ENCODE data around the gene SOD3. TPM values are rescaled to one million over a fixed set of nuclear protein-coding genes. Genes with fewer than 3 reads are reported as not detected.

SOD3 gene
- total RNA-seq, 8 experiments from 2014 or later: 0.14 to 2.0 (median 0.82) TPM; not detected in 2

GRCh38 chr4:24810871-24811631, 15.7 kb downstream of the SOD3 start:
- peaks cover 0 to 4% of the 10 kb centered on the region in 2 donors for H3K4me1 ChIP-seq (replicated peaks in 1 of 2)
- H3K27ac ChIP-seq: no peak overlapping the region
- ATAC-seq (replicated peaks in 6 of 8): no peak
- 43 to 100% (median 86%) methylated on average over 1 to 3 of the region's 6 CpGs; no CpG with 5 or more reads in 2 of the 10 experiments for WGBS, 10 experiments
- H3K4me3 ChIP-seq: no peak overlapping the region
- in situ Hi-C loops (cut with MboI; ENCODE audit: low pct_unique_long_range_greater_than_20kb in 2 of 9, low sequenced_read_pairs in 9 of 9, unreplicated experiment in 9 of 9): no loop called here

DNA sequence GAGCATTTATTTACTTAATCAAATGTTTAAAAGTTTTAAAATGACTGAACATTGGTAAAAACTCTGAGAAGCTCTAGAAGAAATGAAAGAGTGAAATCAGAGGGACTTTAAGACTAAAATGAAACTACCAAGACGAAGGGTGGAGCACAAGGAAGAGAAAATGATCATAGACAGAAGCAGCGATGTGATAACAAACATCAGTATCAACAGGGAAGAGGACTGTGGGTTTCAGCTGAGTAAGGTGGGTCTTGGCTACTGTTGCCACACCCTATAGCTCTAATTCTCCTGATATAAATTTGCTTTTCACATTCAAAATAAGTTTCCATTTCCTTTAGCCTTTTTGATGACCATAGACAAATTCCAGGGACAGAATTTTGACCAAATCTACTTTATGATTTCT, 18.4 kb downstream of the SOD3 start:
- H3K4me3 ChIP-seq: no peak overlapping the region
- no peak for ATAC-seq (replicated peaks in 6 of 8)
- in situ Hi-C loops (cut with MboI; ENCODE audit: low pct_unique_long_range_greater_than_20kb in 2 of 9, low sequenced_read_pairs in 9 of 9, unreplicated experiment in 9 of 9): no loop called here
- peaks cover 8 to 17% of the 10 kb centered on the region in 2 donors for H3K4me1 ChIP-seq (replicated peaks in 1 of 2)
- H3K27ac ChIP-seq: no peak overlapping the region
- 56 to 100% (median 65%) methylated on average over 2 of the region's 2 CpGs; no CpG with 5 or more reads in 1 of the 10 experiments for WGBS, 10 experiments

- peak in 6 of 8 experiments; percentile 71 to 100 (median 99) for ATAC-seq (replicated peaks in 6 of 8)
- Histone ChIP-seq H3K27ac (peak overlapping the region; percentile 75 to 84), H3K4me3 (no peak overlapping the region), H3K4me1 (replicated peaks in 1 of 2) (peaks cover 8 to 17% of the 10 kb centered on the region in 2 donors)
- in situ Hi-C loops (cut with MboI; ENCODE audit: low pct_unique_long_range_greater_than_20kb in 2 of 9, low sequenced_read_pairs in 9 of 9, unreplicated experiment in 9 of 9): no loop called here
- WGBS, 10 experiments: 11 to 71% (median 38%) methylated on average over 3 to 18 of the region's 18 CpGs; no CpG with 5 or more reads in 2 of the 10 experiments
These were observed 21.4 kb downstream of the SOD3 start for GRCh38 chr4:24816797-24817196.

GRCh38 chr4:24820541-24820940, 25.2 kb downstream of the SOD3 start:
- Histone ChIP-seq H3K27ac (no peak overlapping the region), H3K4me3 (no peak overlapping the region), H3K4me1 (replicated peaks in 1 of 2) (peaks cover 8 to 15% of the 10 kb centered on the region in 2 donors)
- ATAC-seq (replicated peaks in 6 of 8): no peak
- in situ Hi-C loops (cut with MboI; ENCODE audit: low pct_unique_long_range_greater_than_20kb in 2 of 9, low sequenced_read_pairs in 9 of 9, unreplicated experiment in 9 of 9): no loop called here

- Histone ChIP-seq H3K27ac (no peak overlapping the region), H3K4me3 (no peak overlapping the region), H3K4me1 (replicated peaks in 1 of 2) (no peaks in the 10 kb centered on the region)
- WGBS, 10 experiments: 34 to 90% (median 60%) methylated on average over 2 to 7 of the region's 7 CpGs; no CpG with 5 or more reads in 3 of the 10 experiments
- ATAC-seq (replicated peaks in 6 of 8): no peak
- in situ Hi-C loops (cut with MboI; ENCODE audit: low pct_unique_long_range_greater_than_20kb in 2 of 9, low sequenced_read_pairs in 9 of 9, unreplicated experiment in 9 of 9): no loop called here
These were observed 29.3 kb downstream of the SOD3 start for GRCh38 chr4:24824720-24825119.

DNA sequence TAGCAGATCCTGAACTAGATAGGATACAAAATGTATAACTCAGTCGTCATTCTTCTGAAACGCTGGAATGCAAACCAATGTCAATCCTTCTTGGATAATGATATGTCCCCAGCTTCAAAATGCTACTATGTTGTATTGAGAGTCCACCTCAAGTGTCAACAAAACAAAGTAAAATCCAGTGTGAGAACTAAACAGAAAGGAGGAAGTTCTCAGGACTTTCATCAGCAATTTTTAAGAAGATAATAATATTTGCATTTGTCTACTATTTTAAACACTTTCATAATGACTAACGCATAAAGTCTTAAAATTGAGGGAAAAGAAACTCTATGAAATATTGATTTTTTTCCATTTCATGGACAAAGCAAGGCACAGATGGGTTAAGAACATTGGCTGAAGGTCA, 36.3 kb downstream of the SOD3 start:
- Histone ChIP-seq H3K27ac (no peak overlapping the region), H3K4me1 (replicated peaks in 1 of 2) (peaks cover 0 to 2% of the 10 kb centered on the region in 2 donors), H3K4me3 (no peak overlapping the region)
- WGBS, 10 experiments: 80 to 100% (median 98%) methylated on average over 1 to 3 of the region's 3 CpGs; no CpG with 5 or more reads in 2 of the 10 experiments
- in situ Hi-C loops (cut with MboI; ENCODE audit: low pct_unique_long_range_greater_than_20kb in 2 of 9, low sequenced_read_pairs in 9 of 9, unreplicated experiment in 9 of 9): no loop called here
- no peak for ATAC-seq (replicated peaks in 6 of 8)

- Histone ChIP-seq H3K4me1 (replicated peaks in 1 of 2) (peaks cover 0 to 2% of the 10 kb centered on the region in 2 donors), H3K27ac (no peak overlapping the region), H3K4me3 (no peak overlapping the region)
- no peak for ATAC-seq (replicated peaks in 6 of 8)
- WGBS, 10 experiments: 73 to 100% (median 94%) methylated on average over 1 to 4 of the region's 4 CpGs
- in situ Hi-C loops (cut with MboI; ENCODE audit: low pct_unique_long_range_greater_than_20kb in 2 of 9, low sequenced_read_pairs in 9 of 9, unreplicated experiment in 9 of 9): no loop called here
These were observed 40.3 kb downstream of the SOD3 start for GRCh38 chr4:24835696-24836095.

- 64 to 96% (median 83%) methylated on average over 1 to 5 of the region's 6 CpGs; no CpG with 5 or more reads in 2 of the 10 experiments for WGBS, 10 experiments
- in situ Hi-C loops (cut with MboI; ENCODE audit: low pct_unique_long_range_greater_than_20kb in 2 of 9, low sequenced_read_pairs in 9 of 9, unreplicated experiment in 9 of 9): no loop called here
- Histone ChIP-seq H3K4me3 (no peak overlapping the region), H3K4me1 (replicated peaks in 1 of 2) (peaks cover 0 to 2% of the 10 kb centered on the region in 2 donors), H3K27ac (no peak overlapping the region)
- no peak for ATAC-seq (replicated peaks in 6 of 8)
These were observed 41.4 kb downstream of the SOD3 start for GRCh38 chr4:24836661-24837242.

DNA sequence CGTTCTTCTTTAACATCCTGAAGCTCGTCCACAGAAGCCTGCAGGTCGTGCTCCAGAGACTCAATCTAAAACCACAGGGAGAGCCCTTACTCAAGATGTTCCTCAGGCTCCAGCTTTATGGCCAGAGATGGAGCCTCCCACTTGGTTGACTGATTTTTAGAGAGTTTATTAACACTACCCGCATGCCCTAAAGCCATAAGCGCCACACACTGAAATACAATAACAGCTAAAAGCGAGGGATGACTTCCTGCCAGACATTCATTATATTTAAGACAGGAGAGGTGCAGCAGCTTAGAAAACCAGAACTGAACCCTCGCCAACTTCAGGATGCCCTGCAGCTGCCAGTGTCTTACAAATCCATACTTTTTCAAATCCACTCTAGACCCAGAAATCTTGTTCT, 42.0 kb downstream of the SOD3 start:
- H3K4me1 ChIP-seq (replicated peaks in 1 of 2): peaks cover 0 to 2% of the 10 kb centered on the region in 2 donors
- 62 to 100% (median 92%) methylated on average over 2 to 6 of the region's 7 CpGs; no CpG with 5 or more reads in 1 of the 10 experiments for WGBS, 10 experiments
- H3K4me3 ChIP-seq: no peak overlapping the region
- no peak overlapping the region for H3K27ac ChIP-seq
- in situ Hi-C loops (cut with MboI; ENCODE audit: low pct_unique_long_range_greater_than_20kb in 2 of 9, low sequenced_read_pairs in 9 of 9, unreplicated experiment in 9 of 9): no loop called here
- ATAC-seq (replicated peaks in 6 of 8): no peak

DNA sequence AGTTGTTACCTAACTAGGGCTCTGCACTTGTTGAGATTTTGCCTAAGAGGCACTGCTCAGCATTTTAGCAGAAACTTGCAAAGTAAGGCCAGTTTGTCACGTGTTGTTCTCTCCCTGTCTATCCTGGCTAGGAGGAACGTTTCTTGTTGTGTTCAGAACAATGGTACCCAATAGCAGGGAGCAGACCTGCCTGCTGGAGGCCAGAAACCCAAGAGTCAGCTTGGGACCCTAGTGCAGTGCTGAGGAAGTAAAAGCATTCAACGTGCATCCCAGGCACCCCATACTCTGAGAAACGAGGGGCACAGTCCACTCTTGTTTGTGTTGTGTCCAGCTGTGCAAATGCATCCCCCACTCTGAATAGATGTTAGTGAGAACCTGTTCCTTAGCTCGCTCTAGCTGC, 42.4 kb downstream of the SOD3 start:
- in situ Hi-C loops (cut with MboI; ENCODE audit: low pct_unique_long_range_greater_than_20kb in 2 of 9, low sequenced_read_pairs in 9 of 9, unreplicated experiment in 9 of 9): no loop called here
- 35 to 83% (median 63%) methylated on average over 1 to 5 of the region's 5 CpGs; no CpG with 5 or more reads in 1 of the 10 experiments for WGBS, 10 experiments
- H3K27ac ChIP-seq: no peak overlapping the region
- H3K4me1 ChIP-seq (replicated peaks in 1 of 2): peaks cover 0 to 2% of the 10 kb centered on the region in 2 donors
- ATAC-seq (replicated peaks in 6 of 8): no peak
- no peak overlapping the region for H3K4me3 ChIP-seq

GRCh38 chr4:24840362-24840761, 45.0 kb downstream of the SOD3 start:
- WGBS, 10 experiments: 60 to 92% (median 84%) methylated on average over 1 to 5 of the region's 5 CpGs; no CpG with 5 or more reads in 2 of the 10 experiments
- Histone ChIP-seq H3K27ac (no peak overlapping the region), H3K4me1 (replicated peaks in 1 of 2) (no peaks in the 10 kb centered on the region), H3K4me3 (no peak overlapping the region)
- in situ Hi-C loops (cut with MboI; ENCODE audit: low pct_unique_long_range_greater_than_20kb in 2 of 9, low sequenced_read_pairs in 9 of 9, unreplicated experiment in 9 of 9): no loop called here
- ATAC-seq (replicated peaks in 6 of 8): peak in 3 of 8 experiments; percentile 14 to 27 (median 25)

DNA sequence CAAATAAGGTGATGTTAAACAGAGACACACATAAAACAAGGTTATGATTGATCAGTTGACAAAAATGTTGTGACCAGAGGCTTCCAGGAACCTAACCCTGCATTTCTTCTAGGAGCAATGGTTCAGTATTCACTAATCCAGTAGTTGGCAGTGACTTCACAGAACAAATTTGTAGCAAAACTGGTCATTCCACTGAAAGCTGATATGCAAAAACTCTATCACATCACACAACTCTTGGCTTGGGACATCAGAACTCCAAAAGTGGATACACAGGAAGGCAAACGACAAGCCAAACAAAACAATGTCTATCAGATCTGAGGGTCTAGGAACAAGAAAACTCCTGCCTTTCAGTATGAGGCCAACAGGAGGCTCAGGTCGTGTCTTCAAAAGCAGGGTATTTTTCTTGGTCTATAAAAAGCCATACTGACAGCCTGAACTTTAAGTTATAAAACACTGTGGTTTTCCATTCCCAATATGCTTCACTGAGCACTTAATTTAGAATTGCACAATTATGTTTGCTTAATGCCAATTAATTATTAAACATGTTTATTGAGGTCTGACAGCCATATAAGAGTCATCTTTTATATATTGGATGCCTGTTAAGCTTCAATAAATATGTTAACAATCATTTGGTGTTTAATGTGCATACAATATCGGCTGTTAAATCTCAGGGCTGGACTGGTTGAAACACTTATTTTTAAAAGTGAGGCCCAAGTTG, 45.6 kb downstream of the SOD3 start:
- H3K4me1 ChIP-seq (replicated peaks in 1 of 2): no peaks in the 10 kb centered on the region
- in situ Hi-C loops (cut with MboI; ENCODE audit: low pct_unique_long_range_greater_than_20kb in 2 of 9, low sequenced_read_pairs in 9 of 9, unreplicated experiment in 9 of 9): no loop called here
- no peak for ATAC-seq (replicated peaks in 6 of 8)
- no peak overlapping the region for H3K27ac ChIP-seq
- 0 to 100% (median 66%) methylated on average over 1 to 3 of the region's 3 CpGs; no CpG with 5 or more reads in 2 of the 10 experiments for WGBS, 10 experiments
- no peak overlapping the region for H3K4me3 ChIP-seq

DNA sequence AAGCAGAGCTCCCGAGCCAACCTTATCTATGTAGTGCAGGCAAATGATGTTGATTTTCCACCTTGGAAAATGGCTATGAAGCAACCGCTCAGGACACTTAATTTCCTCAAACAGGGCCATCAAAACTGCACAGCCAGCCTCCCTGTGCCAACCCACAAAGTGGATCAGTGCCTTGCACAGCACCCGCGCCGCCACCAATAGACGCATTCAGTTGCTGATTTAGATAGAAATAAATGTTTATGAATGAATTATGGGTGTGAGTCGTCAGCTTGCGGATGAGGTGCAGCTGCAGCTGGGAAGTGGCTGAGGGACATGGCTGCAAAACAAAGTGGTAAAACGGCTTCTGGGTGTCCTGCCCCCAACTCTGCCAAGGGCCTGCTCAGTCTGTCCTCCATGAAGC, 47.0 kb downstream of the SOD3 start:
- in situ Hi-C loops (cut with MboI; ENCODE audit: low pct_unique_long_range_greater_than_20kb in 2 of 9, low sequenced_read_pairs in 9 of 9, unreplicated experiment in 9 of 9): no loop called here
- Histone ChIP-seq H3K4me3 (no peak overlapping the region), H3K4me1 (replicated peaks in 1 of 2) (no peaks in the 10 kb centered on the region), H3K27ac (no peak overlapping the region)
- WGBS, 10 experiments: 46 to 95% (median 78%) methylated on average over 3 to 8 of the region's 9 CpGs; no CpG with 5 or more reads in 3 of the 10 experiments
- no peak for ATAC-seq (replicated peaks in 6 of 8)

Measured in motor neuron (in vitro differentiated cells).